Stimulated activated naive CD8-positive, alpha-beta T cell treated with anti-CD3 and anti-CD28 coated beads, Interleukin-15, Interleukin-2, amounts not matched to agents 100 ng/mL and 50 ng/mL, for 24 hours (primary cell): ENCODE measurements around the gene FAM110C.
"Not testable (repeated sequence)": the region's sequence is repeated elsewhere in the genome, so short reads cannot be mapped to it uniquely, and the experiment has no call there.

Experiments
- H3K27ac Mint-ChIP-seq: one replicate; pipeline ENCODE4 v1.8.0; 2021; ENCODE audit warnings: mild to moderate bottlenecking, mixed read lengths
- H3K27me3 Mint-ChIP-seq: one replicate; pipeline ENCODE4 v1.8.0; 2021; ENCODE audit warnings: mixed read lengths
- H3K36me3 Mint-ChIP-seq: one replicate; pipeline ENCODE4 v1.8.0; 2021; ENCODE audit warnings: low read depth, mixed read lengths
- H3K4me1 Mint-ChIP-seq: one replicate; pipeline ENCODE4 v1.8.0; 2021; ENCODE audit warnings: low read depth, mixed read lengths
- H3K4me3 Mint-ChIP-seq: one replicate; pipeline ENCODE4 v1.8.0; 2021; ENCODE audit warnings: mild to moderate bottlenecking, mixed read lengths
- H3K9me3 Mint-ChIP-seq: one replicate; pipeline ENCODE4 v1.8.0; 2021; ENCODE audit warnings: mixed read lengths

The FAM110C gene, protein sequence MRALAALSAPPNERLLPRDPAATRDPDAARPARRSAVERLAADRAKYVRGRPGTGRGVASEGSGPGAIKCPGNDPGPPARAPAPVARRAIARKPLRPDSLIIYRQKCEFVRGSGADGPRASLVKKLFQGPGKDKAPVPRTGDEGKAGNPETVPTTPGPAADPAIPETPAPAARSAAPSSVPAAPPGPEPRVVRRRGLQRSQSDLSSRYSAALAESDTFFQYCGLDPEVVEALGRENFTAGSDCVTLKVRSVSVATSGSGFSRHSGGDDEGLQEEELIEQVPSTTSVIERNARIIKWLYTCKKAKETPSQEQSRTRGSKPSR

DNA sequence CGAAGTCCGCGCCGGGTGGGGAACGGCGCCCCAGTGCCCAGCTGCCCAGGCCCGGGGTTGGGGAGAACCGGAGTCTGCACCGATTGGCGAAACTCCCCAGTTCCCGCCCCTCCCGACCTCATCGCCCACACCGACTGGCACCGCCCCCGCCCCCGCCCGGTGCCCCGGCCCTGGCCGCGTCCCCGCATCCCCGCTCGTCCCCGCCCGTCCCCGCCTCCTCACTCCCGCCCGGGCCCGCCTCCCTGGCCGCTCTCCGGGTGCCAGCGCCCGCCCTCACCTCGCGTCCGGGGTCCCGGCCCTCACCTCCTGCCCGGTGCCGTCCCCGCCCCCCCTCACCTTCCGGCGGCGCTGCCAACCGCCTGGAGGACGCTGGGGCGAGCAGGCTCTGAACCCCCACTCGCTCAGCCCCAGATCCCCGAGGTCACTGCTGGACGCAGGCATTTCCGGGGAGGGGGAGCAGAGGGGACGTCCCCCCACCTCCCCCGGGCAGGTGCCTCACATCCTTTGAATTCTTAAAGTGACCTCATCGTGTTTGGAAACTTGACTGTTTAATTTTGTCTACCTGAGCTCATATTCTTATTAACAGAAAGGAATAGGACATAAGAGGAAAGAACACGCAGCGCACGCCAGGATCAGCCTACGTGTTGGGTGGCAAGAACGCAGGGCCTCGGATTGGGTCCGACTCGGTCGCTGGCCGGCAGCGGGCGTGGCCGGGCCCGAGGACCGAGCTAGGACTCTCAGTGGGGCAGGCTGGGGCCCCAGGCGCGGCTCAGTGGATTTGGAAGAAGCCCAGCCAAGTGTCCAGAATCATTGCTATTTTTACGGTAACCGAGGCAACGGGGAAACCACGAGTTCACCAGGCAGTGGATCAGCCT, at the start of gene FAM110C:
FAM110C (minus strand) TSS at position 35 of the 875 bp plus-strand sequence. CDS start 120 bp downstream, outside the sequence.
- Mint-ChIP-seq H3K27ac (no peak within 1 kb of the TSS), H3K9me3 (no peaks in the 10 kb centered on the region), H3K4me1 (peaks cover 9% of the 10 kb centered on the region), H3K4me3 (peak within 1 kb of the TSS; percentile 65), H3K27me3 (peaks cover 59% of the 10 kb centered on the region), H3K36me3 (no peaks in the 10 kb centered on the region)

DNA sequence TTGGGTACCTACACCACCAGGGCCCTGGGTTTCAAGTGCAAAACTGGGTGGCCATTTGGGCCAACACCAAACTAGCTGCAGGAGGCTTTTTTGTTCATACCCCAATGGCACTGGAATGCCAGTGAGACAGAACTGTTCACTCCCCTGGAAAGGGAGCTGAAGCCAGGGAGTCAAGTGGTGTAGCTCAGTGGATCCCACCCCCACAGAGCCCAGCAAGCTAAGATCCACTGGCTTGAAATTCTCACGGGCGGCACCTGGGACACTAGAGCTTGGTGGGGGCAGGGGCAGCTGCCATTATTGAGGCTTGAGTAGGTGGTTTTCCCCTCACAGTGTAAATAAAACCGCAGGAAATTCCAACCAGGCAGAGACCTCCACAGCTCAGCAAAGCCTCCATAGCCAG, 46.0 kb upstream of the FAM110C start:
- Mint-ChIP-seq H3K9me3 (peaks cover 7% of the 10 kb centered on the region), H3K27me3 (no peaks in the 10 kb centered on the region), H3K27ac (no peak overlapping the region), H3K4me3 (no peak overlapping the region), H3K36me3 (no peaks in the 10 kb centered on the region), H3K4me1 (no peaks in the 10 kb centered on the region)

DNA sequence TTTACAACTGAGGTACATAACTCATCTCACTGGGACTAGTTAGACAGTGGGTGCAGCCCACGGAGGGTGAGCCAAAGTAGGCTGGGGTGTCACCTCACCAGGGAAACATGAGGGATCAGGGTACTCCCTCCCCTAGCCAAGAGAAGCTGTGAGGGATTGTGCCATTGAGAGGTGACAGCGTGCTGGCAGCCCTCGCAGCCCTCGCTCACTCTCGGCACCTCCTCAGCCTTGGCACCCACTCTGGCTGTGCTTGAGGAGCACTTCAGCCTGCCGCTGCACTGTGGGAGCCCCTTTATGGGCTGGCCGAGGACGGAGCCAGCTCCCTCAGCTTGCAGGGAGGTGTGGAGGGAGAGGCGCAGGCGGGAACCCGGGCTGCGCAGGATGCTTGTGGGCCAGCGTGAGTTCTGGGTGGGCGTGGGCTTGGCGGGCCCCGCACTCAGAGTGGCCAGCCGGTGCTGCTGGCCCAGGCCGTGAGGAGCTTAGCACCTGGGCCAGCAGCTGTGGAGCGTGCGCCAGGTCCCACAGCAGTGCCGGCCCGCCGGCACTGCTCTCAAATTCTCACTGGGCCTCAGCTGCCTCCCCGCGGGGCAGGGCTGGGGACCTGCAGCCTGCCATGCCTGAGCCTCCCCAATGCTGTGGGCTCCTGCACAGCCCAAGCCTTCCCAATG, 44.5 kb upstream of the FAM110C start:
- no peaks in the 10 kb centered on the region for H3K4me1 Mint-ChIP-seq

DNA sequence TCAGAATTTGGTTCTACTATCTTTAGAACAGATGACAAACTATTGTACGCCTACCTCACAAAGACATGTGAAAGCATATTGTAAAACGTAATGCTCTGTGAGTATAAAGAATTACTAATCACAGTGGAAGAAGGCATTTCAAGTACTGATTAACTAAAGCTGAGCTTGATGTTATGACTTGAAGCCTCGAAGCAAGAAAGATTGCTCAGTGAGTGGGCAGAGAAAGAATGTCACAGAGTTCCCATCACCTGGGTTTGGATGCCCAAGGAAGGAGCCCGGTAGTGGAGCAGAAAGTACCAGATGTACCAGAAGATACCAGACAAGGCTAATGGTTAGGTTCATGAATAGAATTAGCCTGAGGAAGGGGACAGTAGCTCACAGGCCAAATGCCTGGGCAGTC, 39.5 kb upstream of the FAM110C start:
- Mint-ChIP-seq H3K4me3 (no peak overlapping the region), H3K4me1 (no peaks in the 10 kb centered on the region), H3K27ac (no peak overlapping the region), H3K36me3 (no peaks in the 10 kb centered on the region), H3K9me3 (no peaks in the 10 kb centered on the region), H3K27me3 (peaks cover 21% of the 10 kb centered on the region)

More for the DNA sequence above, 44.5 kb upstream of the FAM110C start:
- Mint-ChIP-seq H3K27me3 (no peaks in the 10 kb centered on the region), H3K4me3 (no peak overlapping the region), H3K36me3 (no peaks in the 10 kb centered on the region), H3K27ac (no peak overlapping the region), H3K9me3 (peaks cover under 1% of the 10 kb centered on the region)

DNA sequence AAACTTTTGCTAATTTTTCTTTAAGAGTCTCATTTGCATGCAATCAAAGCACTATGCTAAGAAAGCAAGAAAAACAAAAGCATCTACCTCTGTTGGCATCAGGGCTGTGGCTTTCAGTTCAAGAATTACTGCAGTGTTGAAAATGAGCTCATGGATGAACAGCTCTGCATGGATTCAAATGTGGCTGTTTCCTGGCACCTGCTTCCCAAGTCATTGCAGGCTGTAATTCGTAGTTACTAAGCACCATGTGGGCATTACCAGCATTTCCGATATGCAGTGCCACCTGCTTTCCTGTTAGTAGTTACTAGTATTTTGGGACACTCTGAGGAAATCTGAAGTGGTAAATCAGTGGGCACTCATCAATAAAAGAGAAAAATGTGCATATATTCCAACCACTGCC, 37.8 kb upstream of the FAM110C start:
- Mint-ChIP-seq H3K27me3 (peaks cover 21% of the 10 kb centered on the region), H3K4me3 (no peak overlapping the region), H3K4me1 (no peaks in the 10 kb centered on the region), H3K27ac (no peak overlapping the region), H3K36me3 (no peaks in the 10 kb centered on the region), H3K9me3 (no peaks in the 10 kb centered on the region)

DNA sequence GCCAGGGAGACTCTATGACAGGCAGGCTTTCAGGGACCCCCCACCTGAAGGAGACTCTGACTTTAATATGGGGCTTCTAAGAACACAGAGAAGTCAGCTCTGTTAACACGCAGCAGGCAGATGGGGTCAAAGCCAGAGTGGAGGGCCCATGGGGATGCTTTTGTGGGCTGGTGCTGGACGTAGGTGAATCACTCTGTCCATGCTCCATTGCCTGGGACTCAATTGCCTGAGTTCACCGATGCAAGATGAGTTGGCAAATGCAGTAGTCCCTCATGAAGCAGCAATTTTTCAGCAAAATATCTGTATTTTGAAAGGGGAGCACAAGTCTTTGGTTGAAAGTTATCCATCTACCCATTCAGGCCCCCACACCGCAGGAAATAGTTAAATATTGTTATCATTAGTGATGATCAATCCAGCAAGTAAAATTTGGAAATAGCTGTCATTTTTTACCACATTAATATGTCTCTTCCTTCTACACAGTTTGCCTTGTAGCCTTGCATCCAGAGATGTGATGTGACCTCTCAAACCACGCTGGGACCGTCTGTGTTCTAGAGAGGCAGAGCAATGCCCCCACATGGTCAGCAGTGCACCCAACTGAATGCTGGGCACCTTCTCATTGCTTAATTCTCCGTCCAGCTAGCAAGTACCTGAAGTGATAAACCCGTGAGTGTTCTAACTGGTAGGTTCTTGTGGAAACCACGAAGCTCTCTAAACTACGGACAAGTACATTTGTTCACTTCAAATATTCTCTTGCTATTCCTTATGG, 34.8 kb upstream of the FAM110C start:
- Mint-ChIP-seq H3K4me3 (no peak overlapping the region), H3K36me3 (no peaks in the 10 kb centered on the region), H3K4me1 (no peaks in the 10 kb centered on the region), H3K27ac (no peak overlapping the region), H3K9me3 (no peaks in the 10 kb centered on the region), H3K27me3 (peaks cover 28% of the 10 kb centered on the region)

DNA sequence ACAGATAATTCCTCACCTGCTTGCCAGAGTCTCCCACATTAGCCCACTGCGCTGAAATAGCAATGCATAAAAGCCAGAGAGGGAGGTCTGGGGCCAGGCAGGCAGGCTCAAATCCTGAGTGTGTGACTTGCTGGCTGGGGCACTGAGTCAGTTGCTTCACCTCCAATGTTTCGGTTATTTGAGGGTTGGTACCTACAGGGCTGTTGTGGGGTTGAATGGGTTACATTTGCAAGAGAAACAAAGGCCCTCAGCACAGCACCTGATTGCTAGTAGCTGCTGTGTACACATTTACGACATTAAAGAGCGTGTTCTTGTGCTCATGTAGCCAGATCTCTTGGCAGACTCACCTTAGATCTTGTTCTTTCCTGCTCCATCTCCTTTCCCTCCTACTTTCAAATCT, 34.1 kb upstream of the FAM110C start:
- no peaks in the 10 kb centered on the region for H3K4me1 Mint-ChIP-seq
- H3K36me3 Mint-ChIP-seq = no peaks in the 10 kb centered on the region
- no peaks in the 10 kb centered on the region for H3K9me3 Mint-ChIP-seq
- H3K27ac Mint-ChIP-seq = no peak overlapping the region
- no peak overlapping the region for H3K4me3 Mint-ChIP-seq
- peaks cover 28% of the 10 kb centered on the region for H3K27me3 Mint-ChIP-seq

DNA sequence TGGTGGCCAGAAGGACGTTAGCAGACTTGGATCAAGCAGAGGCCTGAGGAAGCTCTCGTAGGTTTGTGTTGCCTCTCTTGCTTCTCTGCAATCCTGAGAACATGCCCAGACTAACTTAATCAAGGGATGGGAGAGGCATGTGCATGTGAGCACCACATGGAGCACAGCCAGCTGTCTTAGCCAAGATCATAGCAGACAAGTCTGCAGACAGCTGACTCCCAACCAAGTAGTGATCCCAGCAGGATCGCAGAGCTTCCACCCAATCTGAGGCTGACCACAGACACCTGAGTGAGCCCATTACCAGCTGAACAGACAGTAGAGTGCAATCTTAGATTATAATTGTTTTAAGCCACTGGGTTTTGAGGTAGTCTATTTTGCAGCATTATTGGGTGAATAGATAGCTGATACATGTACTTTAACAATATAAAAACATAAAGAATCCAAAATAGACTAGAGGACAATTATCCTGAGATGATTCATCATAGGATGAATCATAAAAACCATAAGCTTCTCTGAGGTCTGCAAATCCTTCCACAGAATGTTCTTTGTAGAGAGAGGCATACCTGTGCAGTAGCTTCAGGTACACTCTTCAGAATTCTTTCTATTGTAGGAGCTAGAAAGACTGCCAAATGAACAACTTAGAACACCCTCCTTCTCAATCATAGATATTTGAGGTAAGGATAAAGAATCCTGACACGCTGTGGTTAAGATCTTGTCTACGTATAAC, 25.2 kb upstream of the FAM110C start:
- no peak overlapping the region for H3K4me3 Mint-ChIP-seq
- peaks cover 4% of the 10 kb centered on the region for H3K27me3 Mint-ChIP-seq
- no peaks in the 10 kb centered on the region for H3K9me3 Mint-ChIP-seq
- no peaks in the 10 kb centered on the region for H3K36me3 Mint-ChIP-seq
- H3K27ac Mint-ChIP-seq = peak overlapping the region; percentile 6
- no peaks in the 10 kb centered on the region for H3K4me1 Mint-ChIP-seq

DNA sequence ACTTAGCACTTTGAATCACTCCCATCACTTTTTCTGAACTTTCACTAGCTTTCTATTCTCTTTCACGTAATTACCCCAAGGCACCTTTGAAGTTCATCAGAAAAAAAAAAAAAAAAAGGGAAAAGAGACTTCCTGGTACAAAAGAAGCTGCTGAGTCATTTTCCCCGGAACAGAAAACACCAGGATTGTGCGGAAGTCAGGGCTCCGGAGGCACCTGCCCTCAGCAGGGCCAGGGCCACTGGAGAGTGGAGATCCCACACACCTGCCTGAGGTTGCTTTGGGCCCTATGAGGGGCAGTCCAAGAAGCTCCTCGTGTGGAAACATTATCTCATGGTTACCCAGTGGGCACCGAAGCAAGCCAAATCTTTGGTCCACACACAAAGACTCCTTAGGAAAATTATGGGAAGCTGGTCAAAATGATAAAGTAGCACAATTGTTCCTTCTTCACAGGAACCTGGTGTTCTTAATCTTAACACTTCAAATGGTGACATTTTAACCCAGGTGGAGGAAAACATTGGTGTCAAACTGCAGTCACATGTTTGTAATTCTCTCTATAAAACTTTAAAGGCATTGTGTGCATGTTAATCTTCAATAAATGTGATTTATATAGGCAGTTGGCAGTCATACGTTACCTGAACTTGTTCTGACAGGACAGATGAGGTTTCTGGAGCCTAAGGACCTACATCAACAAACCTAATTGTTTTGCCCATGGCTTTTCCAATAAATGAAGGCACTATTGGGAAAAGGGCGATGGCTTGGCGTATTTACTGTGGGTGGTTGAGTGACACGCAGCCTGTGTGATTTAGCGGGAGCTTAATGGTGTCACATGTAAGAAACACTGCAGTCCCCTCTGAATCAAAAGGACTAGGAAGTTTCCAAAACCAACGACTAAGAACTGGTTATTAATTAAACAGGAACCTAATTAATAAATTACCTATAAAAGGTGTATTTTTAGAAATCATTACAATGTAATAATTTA, 23.4 kb upstream of the FAM110C start:
- Mint-ChIP-seq H3K27me3 (peaks cover 7% of the 10 kb centered on the region), H3K27ac (no peak overlapping the region), H3K36me3 (no peaks in the 10 kb centered on the region), H3K4me1 (no peaks in the 10 kb centered on the region), H3K9me3 (no peaks in the 10 kb centered on the region), H3K4me3 (no peak overlapping the region)

DNA sequence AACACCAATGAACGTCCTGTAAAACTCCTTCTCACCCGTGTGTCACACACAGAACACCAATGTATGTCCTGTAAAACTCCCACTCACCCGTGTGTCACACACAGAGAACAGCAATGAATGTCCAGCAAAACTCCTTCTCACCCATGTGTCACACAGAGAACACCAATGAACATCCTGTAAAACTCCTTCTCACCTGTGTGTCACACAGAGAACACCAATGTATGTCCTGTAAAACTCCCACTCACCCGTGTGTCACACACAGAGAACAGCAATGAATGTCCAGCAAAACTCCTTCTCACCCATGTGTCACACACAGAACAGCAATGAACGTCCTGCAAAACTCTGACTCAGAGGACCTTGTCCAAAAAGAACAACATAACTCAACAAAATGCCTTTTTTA, 22.3 kb upstream of the FAM110C start:
- H3K4me3 Mint-ChIP-seq, H3K4me1 Mint-ChIP-seq, H3K27ac Mint-ChIP-seq, H3K9me3 Mint-ChIP-seq, H3K27me3 Mint-ChIP-seq, H3K36me3 Mint-ChIP-seq: not testable (repeated sequence)

DNA sequence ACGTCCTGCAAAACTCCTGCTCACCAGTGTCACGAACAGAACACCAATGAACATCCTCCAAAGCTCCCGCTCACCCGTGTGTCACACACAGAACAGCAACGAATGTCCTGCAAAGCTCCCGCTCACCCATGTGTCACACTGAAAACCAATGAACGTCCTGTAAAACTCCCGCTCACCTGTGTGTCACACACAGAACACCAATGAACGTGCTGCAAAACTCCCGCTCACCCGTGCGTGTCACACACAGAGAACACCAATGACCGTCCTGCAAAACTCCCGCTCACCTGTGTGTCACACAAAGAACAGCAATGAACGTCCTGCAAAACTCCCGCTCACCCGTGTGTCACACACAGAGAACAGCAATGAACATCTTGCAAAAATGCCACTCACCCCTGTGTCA, 20.5 kb upstream of the FAM110C start:
- no peaks in the 10 kb centered on the region for H3K9me3 Mint-ChIP-seq
- no peaks in the 10 kb centered on the region for H3K36me3 Mint-ChIP-seq
- peaks cover 5% of the 10 kb centered on the region for H3K27me3 Mint-ChIP-seq
- no peak overlapping the region for H3K27ac Mint-ChIP-seq
- H3K4me1 Mint-ChIP-seq = no peaks in the 10 kb centered on the region
- no peak overlapping the region for H3K4me3 Mint-ChIP-seq

DNA sequence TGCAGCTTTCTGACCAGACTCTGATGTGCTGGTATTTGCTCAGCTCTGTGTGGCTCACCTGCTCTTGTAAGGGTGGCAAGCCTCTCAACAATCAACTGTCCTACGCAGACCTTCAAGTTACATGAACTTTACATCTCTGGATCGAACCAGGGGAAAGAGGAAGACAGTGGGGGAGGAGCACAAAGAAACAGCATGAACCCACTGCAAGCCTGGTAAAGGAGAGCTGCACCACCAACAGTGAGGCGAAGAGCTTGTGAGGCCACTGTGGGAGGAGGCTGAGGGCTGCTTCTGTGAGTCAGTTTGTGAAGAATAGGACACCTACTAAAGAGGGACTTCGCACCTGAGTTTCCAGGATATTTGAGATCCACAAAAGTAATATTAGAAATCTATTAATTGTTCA, 18.8 kb upstream of the FAM110C start:
- peaks cover 5% of the 10 kb centered on the region for H3K9me3 Mint-ChIP-seq
- no peaks in the 10 kb centered on the region for H3K36me3 Mint-ChIP-seq
- H3K4me3 Mint-ChIP-seq = no peak overlapping the region
- peaks cover 16% of the 10 kb centered on the region for H3K27me3 Mint-ChIP-seq
- no peaks in the 10 kb centered on the region for H3K4me1 Mint-ChIP-seq
- H3K27ac Mint-ChIP-seq = no peak overlapping the region
